Fibroblast of mammary gland (primary cell): ENCODE data around the gene GDF7.

Source experiments
- DNase-seq: peaks from one replicate; pipeline ENCODE4 v3.0.0-alpha.2; 2010; ENCODE audit warnings: low read depth
- H3K4me3 ChIP-seq: 2 replicates; pipeline ENCODE4 v1.5.1; 2011; ENCODE audit warnings: low read depth, mild to moderate bottlenecking, low read length, moderate library complexity; ENCODE audit not compliant: control insufficient read depth
- CTCF ChIP-seq: conservative IDR thresholded peaks from 2 replicates; pipeline ENCODE4 v1.5.1; 2011; ENCODE audit warnings: low read depth, low read length, inconsistent platforms; ENCODE audit not compliant: control insufficient read depth, insufficient read depth

The GDF7 gene

GRCh38 chr2:20661421-20662307 lies 5.3 kb upstream of the GDF7 start:
- H3K4me3 ChIP-seq, result no peak overlapping the region
- DNase-seq, result peak; percentile 84
- TF ChIP-seq CTCF, result peak; percentile 99

GRCh38 chr2:20662308-20662937 lies 4.5 kb upstream of the GDF7 start:
- no peak for DNase-seq
- no peak for TF ChIP-seq CTCF
- H3K4me3 ChIP-seq, result no peak overlapping the region

GRCh38 chr2:20663196-20664070 lies 3.5 kb upstream of the GDF7 start:
- no peak for DNase-seq
- no peak overlapping the region for H3K4me3 ChIP-seq
- no peak for TF ChIP-seq CTCF

GRCh38 chr2:20664071-20664390 lies 2.9 kb upstream of the GDF7 start:
- no peak for TF ChIP-seq CTCF
- H3K4me3 ChIP-seq, result no peak overlapping the region
- DNase-seq, result no peak

GRCh38 chr2:20664431-20665242 lies 2.3 kb upstream of the GDF7 start:
- DNase-seq, result no peak
- no peak overlapping the region for H3K4me3 ChIP-seq
- TF ChIP-seq CTCF, result no peak
